PFSK-1 (cell line): ENCODE measurements around the gene NR3C2.

ENCODE experiments used
- FOXP2 ChIP-seq: optimal IDR thresholded peaks from 2 replicates; pipeline ENCODE3; 2011; ENCODE audit warnings: borderline replicate concordance, control low read depth, inconsistent platforms; ENCODE audit not compliant: insufficient read depth; ENCODE audit errors: extremely low read length, extremely low read depth
- POLR2AphosphoS5 ChIP-seq: IDR thresholded peaks from 2 replicates; pipeline ENCODE4 v1.6.1; 2012; ENCODE audit warnings: low read depth, mild to moderate bottlenecking, control low read depth, low read length, moderate library complexity
- REST ChIP-seq, 2 experiments: IDR thresholded peaks; 2 replicates each; pipeline versions ENCODE4 v1.6.1 to v1.8.0; 2011 to 2012; ENCODE audit warnings: low read depth in 2 of 2, low read length in 2 of 2, control low read depth in 1 of 2, inconsistent platforms in 1 of 2, mild to moderate bottlenecking in 1 of 2, moderate library complexity in 1 of 2; ENCODE audit not compliant: insufficient read depth in 1 of 2
- SIN3A ChIP-seq: IDR thresholded peaks from 2 replicates; pipeline ENCODE4 v1.6.1; 2012; ENCODE audit warnings: mild to moderate bottlenecking, low read length, moderate library complexity, borderline replicate concordance; ENCODE audit not compliant: insufficient read depth
- TAF1 ChIP-seq: IDR thresholded peaks from 2 replicates; pipeline ENCODE4 v1.6.1; 2012; ENCODE audit warnings: low read length, control low read depth, borderline replicate concordance; ENCODE audit not compliant: insufficient read depth

The NR3C2 gene

GRCh38 chr4:148258535-148258934 is 183.7 kb downstream of the NR3C2 start:
- TF ChIP-seq REST (IDR thresholded peaks at IDR 0.05; ENCODE audit: insufficient read depth in 1 of 2, low read depth in 2 of 2, low read length in 2 of 2) (no peak), TAF1 (no peak), FOXP2 (no peak), SIN3A (no peak), POLR2AphosphoS5 (no peak)

DNA sequence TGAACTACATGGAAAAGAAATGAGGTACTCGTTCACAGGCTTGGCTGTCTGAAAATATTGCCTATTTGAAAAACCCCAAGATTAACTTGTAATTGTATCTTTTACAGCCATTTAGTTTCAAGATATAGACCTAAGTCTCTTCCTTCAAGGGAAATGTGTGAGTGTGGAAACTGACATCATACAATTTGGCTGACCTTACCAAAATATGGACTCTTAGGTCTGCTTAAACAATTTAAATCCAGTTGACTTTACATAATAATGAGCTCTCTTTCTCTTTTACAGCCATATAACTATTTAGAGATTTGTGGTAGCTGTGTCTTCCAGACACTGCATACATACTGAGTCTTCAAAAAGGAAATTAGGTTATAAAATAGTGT is 186.9 kb downstream of the NR3C2 start:
- no peak for TF ChIP-seq FOXP2
- no peak for TF ChIP-seq TAF1
- TF ChIP-seq REST (IDR thresholded peaks at IDR 0.05; ENCODE audit: insufficient read depth in 1 of 2, low read depth in 2 of 2, low read length in 2 of 2), result no peak
- TF ChIP-seq SIN3A, result no peak
- no peak for TF ChIP-seq POLR2AphosphoS5

DNA sequence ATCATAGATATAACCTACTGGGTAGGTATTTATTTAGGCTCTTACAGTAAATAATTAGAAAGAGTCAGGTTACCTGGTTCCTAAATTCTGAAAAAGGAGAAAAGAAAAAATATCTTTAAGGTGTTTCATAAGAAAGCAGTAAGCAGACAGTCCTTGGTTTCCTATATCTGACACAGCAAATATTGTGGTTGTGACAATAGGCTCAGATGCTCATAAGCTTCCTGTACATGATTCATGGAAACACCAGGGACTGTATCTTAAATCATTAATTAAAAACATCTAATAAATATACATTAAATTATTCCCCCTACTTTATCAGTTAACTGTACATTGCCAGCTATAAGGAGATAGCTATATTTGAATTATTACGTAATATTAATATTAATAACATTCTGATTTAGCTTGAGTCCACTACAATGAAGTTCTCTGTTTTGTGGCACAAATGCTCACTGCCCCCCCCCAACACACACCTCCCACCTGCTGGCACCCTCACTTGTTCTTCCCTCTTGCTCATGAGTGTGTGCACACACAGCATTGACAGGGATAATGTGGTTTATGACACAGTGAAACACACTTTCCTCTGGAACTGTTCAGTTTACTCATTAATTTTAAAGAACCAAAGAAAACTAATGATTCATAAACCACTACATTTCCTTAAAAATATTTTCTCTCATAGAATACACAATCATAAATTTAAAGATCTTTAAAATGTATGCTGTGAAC is 187.4 kb downstream of the NR3C2 start:
- TF ChIP-seq TAF1, result no peak
- TF ChIP-seq FOXP2, result no peak
- no peak for TF ChIP-seq POLR2AphosphoS5
- no peak for TF ChIP-seq SIN3A
- TF ChIP-seq REST (IDR thresholded peaks at IDR 0.05; ENCODE audit: insufficient read depth in 1 of 2, low read depth in 2 of 2, low read length in 2 of 2), result no peak

GRCh38 chr4:148253768-148254167 is 188.4 kb downstream of the NR3C2 start:
- TF ChIP-seq TAF1 (no peak), POLR2AphosphoS5 (no peak), FOXP2 (no peak), SIN3A (no peak), REST (IDR thresholded peaks at IDR 0.05; ENCODE audit: insufficient read depth in 1 of 2, low read depth in 2 of 2, low read length in 2 of 2) (no peak)

GRCh38 chr4:148248824-148249223 is 193.4 kb downstream of the NR3C2 start:
- TF ChIP-seq REST (IDR thresholded peaks at IDR 0.05; ENCODE audit: insufficient read depth in 1 of 2, low read depth in 2 of 2, low read length in 2 of 2) (no peak), SIN3A (no peak), POLR2AphosphoS5 (no peak), FOXP2 (no peak), TAF1 (no peak)
